HEK293T (cell line): ENCODE data around the gene CELSR1.

Experiments used
- ARNT ChIP-seq: fragments of 450-650 bp; IDR thresholded peaks from 2 replicates; pipeline ENCODE4 v1.6.1; 2017; ENCODE audit warnings: mild to moderate bottlenecking
- BHLHE40 ChIP-seq: fragments of 450-650 bp; IDR thresholded peaks from 2 replicates; pipeline ENCODE4 v1.6.1; 2016; ENCODE audit warnings: mild to moderate bottlenecking, moderate library complexity, borderline replicate concordance
- CTBP1 ChIP-seq: fragments of 450-650 bp; IDR thresholded peaks from 2 replicates; pipeline ENCODE4 v1.6.1; 2016; ENCODE audit warnings: borderline replicate concordance
- ELF4 ChIP-seq: fragments of 450-650 bp; IDR thresholded peaks from 2 replicates; pipeline ENCODE4 v1.6.1; 2017; ENCODE audit warnings: antibody characterized with exemption
- FOXA1 ChIP-seq: fragments of 450-650 bp; IDR thresholded peaks from 2 replicates; pipeline ENCODE4 v1.6.1; 2016; ENCODE audit warnings: mild to moderate bottlenecking
- LEF1 ChIP-seq: fragments of 450-650 bp; IDR thresholded peaks from 2 replicates; pipeline ENCODE4 v1.6.1; 2017; ENCODE audit warnings: mild to moderate bottlenecking, borderline replicate concordance
- NFRKB ChIP-seq: fragments of 450-650 bp; IDR thresholded peaks from 2 replicates; pipeline ENCODE4 v1.6.1; 2016; ENCODE audit warnings: mild to moderate bottlenecking, moderate library complexity
- SUZ12 ChIP-seq: fragments of 450-650 bp; IDR thresholded peaks from 2 replicates; pipeline ENCODE4 v1.6.1; 2016; ENCODE audit warnings: mild to moderate bottlenecking
- TARDBP ChIP-seq: fragments of 450-650 bp; IDR thresholded peaks from 2 replicates; pipeline ENCODE4 v1.6.1; 2016
- ZNF384 ChIP-seq: fragments of 450-650 bp; IDR thresholded peaks from 2 replicates; pipeline ENCODE4 v1.6.1; 2016
- TF ChIP-seq, protein P1 (sequence below): fragments of 450-650 bp; IDR thresholded peaks from 2 replicates; pipeline ENCODE4 v1.6.1; 2016

DNA sequence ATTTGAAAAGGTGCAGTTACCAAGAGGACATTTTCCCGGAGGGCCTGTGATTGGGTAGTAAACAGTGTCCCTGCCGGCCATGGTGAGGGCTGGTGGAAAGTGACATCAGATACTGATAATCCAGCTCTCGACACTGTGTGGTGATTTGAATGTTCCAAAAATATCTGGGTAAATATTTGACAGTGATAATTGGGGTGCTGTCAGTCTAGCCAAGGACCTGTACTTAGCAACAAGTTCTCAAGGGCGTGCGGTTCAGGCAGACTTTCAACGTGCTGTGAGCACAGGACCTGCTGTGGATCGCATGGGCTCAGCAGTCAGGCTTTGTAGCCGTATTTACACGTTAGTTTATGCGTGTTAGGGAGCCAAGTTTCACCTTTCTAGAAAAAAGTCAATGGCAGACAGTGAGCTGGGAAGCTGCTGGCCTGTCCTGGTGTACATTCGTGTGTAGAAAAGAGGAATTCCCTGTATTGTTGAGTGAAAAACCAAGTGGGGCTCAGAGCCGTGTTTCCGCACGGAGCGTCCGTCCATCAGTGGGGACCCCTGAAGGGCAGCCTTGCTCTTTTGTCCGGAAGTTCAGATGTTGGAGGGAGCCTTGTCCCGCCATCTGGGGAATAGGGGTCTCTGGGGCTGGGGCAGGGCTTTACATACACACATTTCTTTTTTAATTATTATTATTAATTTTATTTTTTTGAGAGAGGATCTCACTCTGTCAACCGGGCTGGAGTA lies 190.6 kb downstream of the CELSR1 start:
- no peak for TF ChIP-seq CTBP1
- TF ChIP-seq BHLHE40: no peak
- TF ChIP-seq TARDBP: no peak
- TF ChIP-seq FOXA1: no peak
- TF ChIP-seq ARNT: no peak
- no peak for TF ChIP-seq ELF4
- TF ChIP-seq LEF1: no peak
- no peak for TF ChIP-seq NFRKB
- no peak for TF ChIP-seq SUZ12
- TF ChIP-seq, protein P1, sequence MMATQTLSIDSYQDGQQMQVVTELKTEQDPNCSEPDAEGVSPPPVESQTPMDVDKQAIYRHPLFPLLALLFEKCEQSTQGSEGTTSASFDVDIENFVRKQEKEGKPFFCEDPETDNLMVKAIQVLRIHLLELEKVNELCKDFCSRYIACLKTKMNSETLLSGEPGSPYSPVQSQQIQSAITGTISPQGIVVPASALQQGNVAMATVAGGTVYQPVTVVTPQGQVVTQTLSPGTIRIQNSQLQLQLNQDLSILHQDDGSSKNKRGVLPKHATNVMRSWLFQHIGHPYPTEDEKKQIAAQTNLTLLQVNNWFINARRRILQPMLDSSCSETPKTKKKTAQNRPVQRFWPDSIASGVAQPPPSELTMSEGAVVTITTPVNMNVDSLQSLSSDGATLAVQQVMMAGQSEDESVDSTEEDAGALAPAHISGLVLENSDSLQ: no peak
- TF ChIP-seq ZNF384: no peak
